T-helper 1 cell treated with Interleukin-12 subunit alpha and Interleukin-12 subunit beta and Interleukin-4 antibody, amounts not matched to agents 30 ng/mL and 1 ng/mL, for 36 hours (primary cell): Measurements from ENCODE around the gene CRYGS. TPM values are rescaled to one million over a fixed set of nuclear protein-coding genes. Genes with fewer than 3 reads are reported as not detected.
"Not testable (repeated sequence)": the region's sequence is repeated elsewhere in the genome, so short reads cannot be mapped to it uniquely, and the experiment has no call there.

Source experiments
- intact Hi-C: fragments of 100-400 bp; cut with micrococcal nuclease; formaldehyde crosslinking; loops from one replicate; pipeline ENCODE4 v1.15.1; 2024
- total RNA-seq: library from RNA; stranded (reverse); gene quantifications from 2 replicates; pipeline ENCODE4 v1.2.3, GENCODE V29; 2022

CRYGS gene
- 4.7 and 5.5 TPM in 2 replicates for total RNA-seq

DNA sequence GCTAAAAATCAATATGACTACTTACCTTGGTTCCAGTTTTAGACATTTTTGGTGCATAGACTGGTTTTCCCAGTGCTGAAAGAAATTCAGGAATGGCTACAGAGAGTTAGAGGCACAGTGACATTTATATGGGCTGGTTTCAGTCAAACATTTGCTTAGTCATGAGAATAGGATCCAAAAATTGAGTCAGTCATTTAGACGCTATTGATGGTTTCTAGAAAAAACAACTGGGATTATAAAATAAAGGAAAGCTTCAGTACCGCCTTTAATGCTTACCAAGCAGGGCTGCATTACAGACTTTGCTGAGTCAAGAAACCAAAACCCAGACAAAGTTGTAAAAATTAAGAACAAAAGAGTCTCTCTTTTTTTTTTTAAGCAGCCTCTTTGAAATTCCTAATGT, at the start of gene CRYGS:
TSS of gene CRYGS (minus strand) at position 100 of the 400 bp plus-strand sequence. CDS start at position 46, 54 bp downstream.
- intact Hi-C loops, result loop anchor here (5.0 to 10.0 kb wide), 2 partner anchors 182 to 719 kb away; partner anchors contain the start of genes DGKG and IGF2BP2

GRCh38 chr3:186593862-186594261, 49.7 kb upstream of the CRYGS start:
- intact Hi-C loops, result no loop called here

GRCh38 chr3:186592682-186593081, 48.5 kb upstream of the CRYGS start:
- intact Hi-C loops, result no loop called here

DNA sequence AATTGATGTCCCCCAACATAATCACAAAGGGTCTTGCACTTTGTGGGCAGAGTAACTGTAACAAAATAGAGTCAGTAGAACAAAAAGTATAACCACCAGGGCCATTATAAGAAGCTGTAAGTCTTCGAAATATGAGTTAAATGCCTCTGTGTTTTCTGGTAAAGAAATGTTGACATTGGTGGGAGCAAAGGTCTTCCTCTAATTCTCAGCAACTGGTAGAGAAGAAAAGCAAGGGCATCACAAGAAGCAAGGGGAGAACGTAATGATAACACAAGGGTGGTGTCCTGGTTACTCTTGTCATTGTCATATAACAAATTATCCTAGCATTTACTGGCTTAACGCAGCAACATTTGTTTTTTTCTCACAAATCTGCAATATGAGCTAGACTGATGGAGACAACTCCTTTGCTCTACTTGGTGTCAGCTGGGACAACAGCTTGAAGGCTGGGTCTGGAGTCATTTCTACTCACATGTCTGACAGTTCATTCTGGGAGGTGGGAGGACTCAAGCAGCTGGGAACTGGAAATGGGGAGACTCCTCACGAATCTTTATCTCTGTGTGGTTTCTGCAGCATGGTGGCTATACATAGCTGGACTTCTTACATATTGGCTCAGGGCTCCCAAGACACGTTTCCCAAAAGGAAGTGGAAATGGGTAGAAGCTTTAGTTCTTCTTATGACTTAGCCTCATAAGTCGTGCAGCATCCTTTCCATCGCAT, 46.6 kb upstream of the CRYGS start:
- intact Hi-C loops, result loop anchor here (1.0 kb wide), 1 partner anchor 231 kb away; no protein-coding TSS in a partner anchor

DNA sequence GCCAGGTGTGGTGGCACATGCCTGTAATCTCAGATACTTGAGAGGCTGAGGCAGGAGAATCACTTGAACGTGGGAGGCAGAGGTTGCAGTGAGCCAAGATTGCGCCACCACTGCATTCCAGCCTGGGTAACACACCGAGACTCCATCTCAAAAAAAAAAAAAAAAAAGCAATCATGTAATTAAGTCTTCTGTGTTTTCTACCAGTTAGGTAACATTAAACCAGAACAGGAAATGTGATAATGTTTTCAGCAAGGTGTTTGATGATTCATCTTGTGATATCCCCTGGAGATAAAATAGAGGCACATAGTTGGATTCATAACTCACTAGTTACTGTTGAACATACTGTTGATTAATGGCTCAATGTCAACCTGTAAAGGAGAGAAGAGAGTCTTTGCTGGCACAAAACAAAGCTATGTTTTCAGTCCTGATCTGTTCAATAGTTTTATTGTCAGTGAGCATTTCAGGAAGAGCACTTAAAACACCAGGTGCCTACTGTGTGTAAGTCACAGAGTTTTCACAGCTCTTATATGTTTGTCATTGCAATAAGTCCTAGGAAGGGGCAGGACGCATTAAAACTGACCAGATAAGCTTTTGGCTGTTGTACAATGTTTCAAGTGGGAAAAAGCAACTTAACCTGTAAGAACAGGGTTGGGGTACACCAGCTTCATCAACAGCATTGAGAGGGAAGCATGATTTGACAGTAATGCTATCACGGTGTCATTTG, 45.8 kb upstream of the CRYGS start:
- intact Hi-C loops, result loop anchor here (1.0 to 2.0 kb wide), 2 partner anchors 27 to 231 kb away; no protein-coding TSS in a partner anchor

GRCh38 chr3:186589121-186589520, 44.9 kb upstream of the CRYGS start:
- intact Hi-C loops, result loop anchor here (2.0 kb wide), 1 partner anchor 28 kb away; no protein-coding TSS in a partner anchor

GRCh38 chr3:186588632-186589031, 44.5 kb upstream of the CRYGS start:
- intact Hi-C loops, result loop anchor here (2.0 kb wide), 1 partner anchor 28 kb away; no protein-coding TSS in a partner anchor

GRCh38 chr3:186587183-186587582, 43.0 kb upstream of the CRYGS start:
- intact Hi-C loops, result no loop called here

- intact Hi-C loops, result not testable (repeated sequence)
Observed at GRCh38 chr3:186586245-186586644, 42.1 kb upstream of the CRYGS start.

- intact Hi-C loops, result no loop called here
Observed at GRCh38 chr3:186583831-186584230, 39.7 kb upstream of the CRYGS start.

DNA sequence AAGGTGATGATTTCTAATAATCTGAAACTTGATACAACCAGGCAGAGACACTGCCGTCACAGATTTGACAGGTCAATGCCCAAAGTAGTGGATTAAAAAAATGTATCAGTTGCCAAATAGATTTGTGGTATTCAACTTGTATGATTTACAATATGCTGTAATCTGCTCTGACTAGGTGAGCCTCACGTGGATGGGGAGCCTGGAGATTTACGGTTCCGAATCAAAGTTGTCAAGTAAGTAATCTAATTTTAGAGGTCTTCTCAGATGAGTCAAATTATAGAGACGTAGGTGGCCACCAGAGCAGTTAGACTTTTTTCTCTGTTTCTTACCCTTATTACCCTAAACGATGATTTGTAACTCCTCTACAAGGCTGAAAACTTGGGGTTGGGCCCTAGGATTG, 38.4 kb upstream of the CRYGS start:
- intact Hi-C loops, result no loop called here

DNA sequence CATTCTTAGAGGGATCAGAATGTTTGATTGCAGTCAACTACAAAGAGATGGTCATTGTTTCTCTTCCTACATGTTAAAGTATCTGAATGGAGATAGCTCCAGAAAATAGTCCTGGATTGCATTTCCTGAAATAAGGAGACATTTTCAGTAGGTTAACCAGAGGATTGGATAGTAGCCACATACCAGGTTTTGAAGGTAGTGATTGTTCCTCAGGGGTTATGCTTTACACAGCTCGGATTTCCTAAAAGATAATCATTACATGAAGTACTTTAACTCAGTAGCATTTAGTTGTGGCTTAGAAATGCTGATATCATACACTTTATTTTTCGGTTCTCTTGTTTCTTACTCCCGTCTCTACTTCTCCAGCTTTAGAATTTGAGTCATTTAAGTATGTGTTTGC, 36.6 kb upstream of the CRYGS start:
- intact Hi-C loops, result no loop called here

DNA sequence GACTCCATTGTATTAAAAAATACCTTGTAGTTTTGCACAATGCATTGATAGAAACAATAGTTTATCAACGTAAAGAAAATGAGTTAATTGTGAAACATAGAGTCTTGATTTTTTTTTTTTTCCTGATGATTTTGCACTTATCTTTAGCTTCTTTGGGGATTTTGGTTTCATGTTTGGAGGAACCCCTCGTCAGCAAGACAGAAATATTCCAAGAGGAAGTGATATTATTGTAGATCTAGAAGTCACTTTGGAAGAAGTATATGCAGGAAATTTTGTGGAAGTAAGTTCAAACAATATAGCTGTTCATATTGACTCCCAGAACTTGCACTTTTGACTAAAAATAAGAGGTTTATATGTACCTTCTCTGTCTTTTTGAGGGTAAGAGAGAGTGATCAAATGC, 33.3 kb upstream of the CRYGS start:
- intact Hi-C loops, result no loop called here

- intact Hi-C loops, result loop anchor here (5.0 kb wide), 1 partner anchor 1074 kb away; the partner anchor contains the start of gene TMEM41A
Observed at GRCh38 chr3:186571644-186572013, 27.4 kb upstream of the CRYGS start.

DNA sequence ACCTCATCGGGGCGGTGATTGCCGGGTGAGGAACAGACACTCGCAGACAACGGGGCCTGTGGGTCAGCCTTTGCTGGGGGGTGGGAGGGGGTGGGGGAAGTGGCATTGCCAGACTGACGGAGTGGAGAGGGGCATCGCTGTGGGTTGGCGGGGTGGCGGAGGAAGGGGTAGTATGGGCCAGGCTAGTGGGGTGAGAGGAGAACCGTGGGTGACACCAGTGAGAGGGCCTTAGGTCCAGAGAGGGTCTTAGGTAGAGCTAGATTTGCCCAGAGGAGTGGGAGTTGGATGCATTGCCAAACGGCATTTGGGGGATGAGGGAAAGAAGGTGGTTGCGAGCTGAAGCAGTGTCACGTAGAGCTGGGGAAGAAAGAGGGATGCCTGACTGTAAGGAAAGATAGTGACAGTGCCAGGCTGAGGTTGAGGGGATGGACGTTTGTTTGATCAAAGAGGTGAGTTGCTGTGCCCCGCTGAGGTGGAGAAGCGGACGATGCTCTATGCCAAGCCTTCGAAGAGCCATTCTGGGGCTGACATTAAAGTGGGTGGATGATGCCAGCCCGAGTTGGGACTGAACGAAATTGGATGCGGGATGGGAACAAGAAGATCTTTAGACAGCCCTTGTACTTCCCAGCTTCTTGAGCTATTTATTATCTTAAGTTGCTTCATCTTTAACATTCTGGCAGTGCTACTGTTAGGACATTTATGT, 26.9 kb upstream of the CRYGS start:
- intact Hi-C loops, result loop anchor here (1.0 to 5.0 kb wide), 10 partner anchors 37 to 1074 kb away; partner anchors contain the start of genes EIF4A2, ETV5, RPL39L and RTP4

DNA sequence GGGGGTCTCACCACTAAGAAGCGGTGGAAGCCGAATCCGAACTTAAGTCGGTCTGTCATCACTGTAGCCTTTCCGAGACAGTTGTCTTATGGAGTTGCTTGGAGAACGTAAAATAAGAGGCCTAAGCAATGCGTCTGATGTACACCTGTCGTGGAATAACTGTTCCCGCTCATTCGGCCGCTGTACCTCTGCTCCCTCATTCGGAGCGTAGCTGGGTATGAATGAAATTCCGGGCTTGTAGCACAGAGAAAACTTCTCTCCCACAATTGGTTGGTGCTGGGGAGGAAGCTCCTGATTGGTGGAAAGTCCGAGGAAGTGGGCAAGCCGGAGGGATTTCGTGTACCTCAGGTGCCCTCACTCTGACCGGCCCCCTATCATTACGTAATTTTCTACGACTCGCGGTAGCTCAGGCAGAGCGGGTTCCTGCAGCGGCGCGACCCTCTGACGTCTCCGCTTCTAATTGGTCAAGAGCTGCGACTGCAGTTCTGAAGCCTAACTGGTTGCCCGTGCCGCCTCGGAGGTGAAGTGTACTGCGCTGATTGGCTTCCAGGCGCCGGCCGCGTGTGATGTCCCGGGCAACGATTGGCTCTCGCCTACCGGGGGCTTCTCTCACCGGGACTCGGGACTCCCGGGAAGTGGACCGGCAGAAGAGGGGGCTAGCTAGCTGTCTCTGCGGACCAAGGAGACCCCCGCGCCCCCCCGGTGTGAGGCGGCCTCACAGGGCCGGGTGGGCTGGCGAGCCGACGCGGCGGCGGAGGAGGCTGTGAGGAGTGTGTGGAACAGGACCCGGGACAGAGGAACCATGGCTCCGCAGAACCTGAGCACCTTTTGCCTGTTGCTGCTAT, 26.1 kb upstream of the CRYGS start, which contains the start of gene DNAJB11:
TSS of gene DNAJB11 (plus strand) at position 625 of the 845 bp plus-strand sequence. CDS start at position 803, 178 bp downstream.
- intact Hi-C loops, result loop anchor here (1.0 to 5.0 kb wide), 10 partner anchors 36 to 1073 kb away; partner anchors contain the start of genes EIF4A2, ETV5, RPL39L and RTP4

GRCh38 chr3:186569779-186570095, 25.6 kb upstream of the CRYGS start:
- intact Hi-C loops, result loop anchor here (1.0 to 10.0 kb wide), 12 partner anchors 35 to 1285 kb away; partner anchors contain the start of genes EIF4A2, ETV5, RPL39L and RTP4

- intact Hi-C loops, result loop anchor here (5.0 to 10.0 kb wide), 2 partner anchors 458 to 1285 kb away; no protein-coding TSS in a partner anchor
Observed at GRCh38 chr3:186569361-186569760, 25.2 kb upstream of the CRYGS start.

GRCh38 chr3:186567072-186567921, 23.1 kb upstream of the CRYGS start, which contains the start of gene TBCCD1:
TBCCD1 (minus strand) TSS chr3:186567339; CDS start chr3:186564329, 3,010 bp downstream.
- intact Hi-C loops, result loop anchor here (1.0 to 10.0 kb wide), 7 partner anchors 27 to 1282 kb away; partner anchors contain the start of genes RFC4 and SENP2
